ENCODE results near the gene FXYD6.

- TF ChIP-seq ZBTB7A (IDR thresholded peaks at IDR 0.05; ENCODE audit: low read depth): no peak
- TF ChIP-seq EP300 (IDR thresholded peaks at IDR 0.05; ENCODE audit: borderline replicate concordance): no peak
- TF ChIP-seq TCF12 (IDR thresholded peaks at IDR 0.05; ENCODE audit: low read depth): no peak
- no peak for TF ChIP-seq TEAD4 (IDR thresholded peaks at IDR 0.05)
- TF ChIP-seq CREB1 (IDR thresholded peaks at IDR 0.05; ENCODE audit: low read depth): no peak
- TF ChIP-seq MAX (IDR thresholded peaks at IDR 0.05): no peak
- TF ChIP-seq YY1 (IDR thresholded peaks at IDR 0.05; ENCODE audit: low read depth): no peak
- TF ChIP-seq TAF1 (IDR thresholded peaks at IDR 0.05; ENCODE audit: low read depth): no peak
- TF ChIP-seq RAD21 (IDR thresholded peaks at IDR 0.05; ENCODE audit: low read depth): no peak
- TF ChIP-seq, protein P1, sequence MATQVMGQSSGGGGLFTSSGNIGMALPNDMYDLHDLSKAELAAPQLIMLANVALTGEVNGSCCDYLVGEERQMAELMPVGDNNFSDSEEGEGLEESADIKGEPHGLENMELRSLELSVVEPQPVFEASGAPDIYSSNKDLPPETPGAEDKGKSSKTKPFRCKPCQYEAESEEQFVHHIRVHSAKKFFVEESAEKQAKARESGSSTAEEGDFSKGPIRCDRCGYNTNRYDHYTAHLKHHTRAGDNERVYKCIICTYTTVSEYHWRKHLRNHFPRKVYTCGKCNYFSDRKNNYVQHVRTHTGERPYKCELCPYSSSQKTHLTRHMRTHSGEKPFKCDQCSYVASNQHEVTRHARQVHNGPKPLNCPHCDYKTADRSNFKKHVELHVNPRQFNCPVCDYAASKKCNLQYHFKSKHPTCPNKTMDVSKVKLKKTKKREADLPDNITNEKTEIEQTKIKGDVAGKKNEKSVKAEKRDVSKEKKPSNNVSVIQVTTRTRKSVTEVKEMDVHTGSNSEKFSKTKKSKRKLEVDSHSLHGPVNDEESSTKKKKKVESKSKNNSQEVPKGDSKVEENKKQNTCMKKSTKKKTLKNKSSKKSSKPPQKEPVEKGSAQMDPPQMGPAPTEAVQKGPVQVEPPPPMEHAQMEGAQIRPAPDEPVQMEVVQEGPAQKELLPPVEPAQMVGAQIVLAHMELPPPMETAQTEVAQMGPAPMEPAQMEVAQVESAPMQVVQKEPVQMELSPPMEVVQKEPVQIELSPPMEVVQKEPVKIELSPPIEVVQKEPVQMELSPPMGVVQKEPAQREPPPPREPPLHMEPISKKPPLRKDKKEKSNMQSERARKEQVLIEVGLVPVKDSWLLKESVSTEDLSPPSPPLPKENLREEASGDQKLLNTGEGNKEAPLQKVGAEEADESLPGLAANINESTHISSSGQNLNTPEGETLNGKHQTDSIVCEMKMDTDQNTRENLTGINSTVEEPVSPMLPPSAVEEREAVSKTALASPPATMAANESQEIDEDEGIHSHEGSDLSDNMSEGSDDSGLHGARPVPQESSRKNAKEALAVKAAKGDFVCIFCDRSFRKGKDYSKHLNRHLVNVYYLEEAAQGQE (IDR thresholded peaks at IDR 0.05; ENCODE audit: low read depth): no peak
- no peak for TF ChIP-seq EGR1 (IDR thresholded peaks at IDR 0.05)
- TF ChIP-seq NFIC (IDR thresholded peaks at IDR 0.05): no peak
- TF ChIP-seq FOXM1 (IDR thresholded peaks at IDR 0.05; ENCODE audit: borderline replicate concordance, low read depth): no peak
- TF ChIP-seq CEBPB (IDR thresholded peaks at IDR 0.05): no peak
Measured at GRCh38 chr11:117860139-117860538, 16.3 kb downstream of the FXYD6 start.

Data from Ishikawa (cell line).